ENCODE data around the gene MRPS21.

GRCh38 chr1:150268340-150268704 lies 25.3 kb upstream of the MRPS21 start:
- TF ChIP-seq EZH2 (IDR thresholded peaks at IDR 0.05) (no peak), POLR2AphosphoS5 (IDR thresholded peaks at IDR 0.05; ENCODE audit: borderline replicate concordance, low read depth, low read length) (no peak), FOXP2 (optimal IDR thresholded peaks at IDR 0.05; ENCODE audit: control extremely low read depth, extremely low read length, insufficient read depth) (no peak)

All from SK-N-MC (cell line).